Measurements from ENCODE around the gene FOXJ2. TPM values are rescaled to one million over a fixed set of nuclear protein-coding genes. Genes with fewer than 3 reads are reported as not detected.
"Not testable (repeated sequence)": the region's sequence is repeated elsewhere in the genome, so short reads cannot be mapped to it uniquely, and the experiment has no call there.

The FOXJ2 gene
- total and polyA plus RNA-seq, 2 of the 4 experiments (the other 2 are of a cell fraction), result 3.0 to 8.4 TPM

- POLR2A ChIA-PET (ENCODE audit: unreplicated experiment); H3K4me2 ChIP-seq (ENCODE audit: low read depth, low read length); H3K4ac ChIP-seq (ENCODE audit: low read depth, low read length); H3K27ac ChIP-seq (ENCODE audit: insufficient read depth, low read length); H4K8ac ChIP-seq (ENCODE audit: low read depth in 2 of 2, low read length in 2 of 2); H2AK9ac ChIP-seq (replicated peaks; ENCODE audit: low read depth, low read length, poor library complexity); H3K79me1 ChIP-seq (ENCODE audit: low read depth in 1 of 2, low read length in 2 of 2); H2BK120ac ChIP-seq (ENCODE audit: low read depth, low read length); dilution Hi-C loops (cut with HindIII; ENCODE audit: low sequenced_read_pairs, unreplicated experiment); CTCF ChIA-PET; H3K23ac ChIP-seq (ENCODE audit: low read depth, low read length); H3K9ac ChIP-seq (ENCODE audit: low read depth, low read length); in situ Hi-C loops (cut with MboI; ENCODE audit: low sequenced_read_pairs); H3K36me3 ChIP-seq (ENCODE audit: control insufficient read depth, insufficient read depth, low read length); H4K20me1 ChIP-seq (ENCODE audit: insufficient read depth, low read length); H2AFZ ChIP-seq (replicated peaks; ENCODE audit: low read length, poor library complexity); H3K18ac ChIP-seq (ENCODE audit: low read depth, low read length); ATAC-seq (ENCODE audit: low read depth); H2AK5ac ChIP-seq (ENCODE audit: low read depth, low read length); DNase-seq; H2BK20ac ChIP-seq (ENCODE audit: low read depth, low read length); H2BK15ac ChIP-seq (ENCODE audit: low read depth, low read length); H3K56ac ChIP-seq (ENCODE audit: extremely low read depth, insufficient read depth, low read length); intact Hi-C loops (cut with micrococcal nuclease); H4K91ac ChIP-seq (ENCODE audit: insufficient read depth, low read depth, low read length); H3K9me3 ChIP-seq (ENCODE audit: control insufficient read depth, insufficient read depth, low read length); H2BK5ac ChIP-seq (ENCODE audit: low read depth, low read length, poor library complexity, severe bottlenecking); H3K14ac ChIP-seq (replicated peaks; ENCODE audit: low read depth, low read length); BruUV-seq (replicated peaks); H3K9me1 ChIP-seq (ENCODE audit: insufficient read depth, low read length); H4K5ac ChIP-seq (ENCODE audit: low read depth, low read length); H3K4me1 ChIP-seq (ENCODE audit: control insufficient read depth, insufficient read depth, low read length); H3K4me3 ChIP-seq (ENCODE audit: insufficient read depth, low read depth, low read length): not testable (repeated sequence)
- no CpG with 5 or more reads among the region's 16 CpGs for WGBS, 2 experiments (ENCODE audit: extremely low coverage in 2 of 2, insufficient read length in 1 of 2)
- peaks cover 24% of the 10 kb centered on the region for H3K27me3 ChIP-seq (ENCODE audit: control insufficient read depth, insufficient read depth, low read length)
Measured at GRCh38 chr12:8018213-8018612, 14.3 kb upstream of the FOXJ2 start.

All from IMR-90 (cell line).